GM12891 (cell line): ENCODE measurements around the gene PTPRN2.

Source experiments
- POLR2A ChIP-seq: IDR thresholded peaks from 2 replicates; pipeline ENCODE4 v1.6.1; 2011; ENCODE audit warnings: low read depth, low read length, control low read depth
- POLR2AphosphoS5 ChIP-seq: IDR thresholded peaks from 2 replicates; pipeline ENCODE4 v1.6.1; 2011; ENCODE audit warnings: low read depth, low read length, control low read depth
- TAF1 ChIP-seq: IDR thresholded peaks from 2 replicates; pipeline ENCODE4 v1.6.1; 2011; ENCODE audit warnings: low read depth, low read length, control low read depth

- no peak for TF ChIP-seq POLR2AphosphoS5
- TF ChIP-seq TAF1 = no peak
- no peak for TF ChIP-seq POLR2A
Observed at GRCh38 chr7:157622000-157622399, 965.6 kb downstream of the PTPRN2 start.
